ENCODE data around the gene ARHGEF17. TPM values are rescaled to one million over a fixed set of nuclear protein-coding genes. Genes with fewer than 3 reads are reported as not detected.
A peak's percentile ranks its signal among the peaks of the same experiment; 100 is the strongest.

The ARHGEF17 gene
- total RNA-seq, 4 donors from 2014 or later: 3.2 to 33.8 (median 17.4) TPM

DNA sequence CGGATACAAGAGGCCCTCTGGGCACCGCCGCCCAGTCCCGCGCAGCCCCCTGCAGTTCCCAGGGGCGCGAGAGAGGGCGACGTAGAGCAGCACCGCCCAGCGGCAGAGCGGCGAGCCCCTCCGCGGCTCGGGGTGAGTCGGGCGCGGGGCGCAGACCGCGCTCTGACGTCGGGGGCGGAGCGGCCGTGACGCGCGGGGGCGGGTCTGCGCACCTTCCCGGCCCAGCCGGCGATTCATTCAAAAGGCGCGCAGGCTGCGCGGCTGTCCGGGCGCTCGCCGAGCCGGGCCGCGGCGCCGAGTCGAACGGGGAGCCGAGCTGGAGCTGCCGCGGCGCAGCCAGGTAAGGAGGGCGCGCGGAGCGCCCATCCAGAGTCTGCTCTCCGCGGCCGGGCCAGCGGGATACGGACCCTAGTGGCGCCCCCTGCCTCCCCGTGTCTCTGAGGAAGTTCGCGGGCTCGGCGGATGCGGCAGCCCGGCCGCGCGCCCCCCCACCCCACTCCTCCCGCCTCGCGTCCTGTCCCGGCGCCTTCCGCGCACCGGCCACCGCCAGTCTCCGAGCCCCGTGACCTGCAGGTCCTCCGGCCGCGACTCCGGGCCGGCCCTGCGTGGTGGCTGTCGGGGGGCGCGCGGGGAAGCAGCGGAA lies 68.2 kb downstream of the ARHGEF17 start, which contains the start of gene RELT:
Gene RELT (plus strand): TSS at position 240 of the 643 bp plus-strand sequence. CDS start 12,738 bp downstream, outside the sequence.
- no peaks in the 10 kb centered on the region for H3K36me3 ChIP-seq
- peaks cover 0 to 39% (median 17%) of the 10 kb centered on the region in 4 donors for H3K4me1 ChIP-seq
- no peaks in the 10 kb centered on the region for H3K9me3 ChIP-seq
- TF ChIP-seq, protein P1, sequence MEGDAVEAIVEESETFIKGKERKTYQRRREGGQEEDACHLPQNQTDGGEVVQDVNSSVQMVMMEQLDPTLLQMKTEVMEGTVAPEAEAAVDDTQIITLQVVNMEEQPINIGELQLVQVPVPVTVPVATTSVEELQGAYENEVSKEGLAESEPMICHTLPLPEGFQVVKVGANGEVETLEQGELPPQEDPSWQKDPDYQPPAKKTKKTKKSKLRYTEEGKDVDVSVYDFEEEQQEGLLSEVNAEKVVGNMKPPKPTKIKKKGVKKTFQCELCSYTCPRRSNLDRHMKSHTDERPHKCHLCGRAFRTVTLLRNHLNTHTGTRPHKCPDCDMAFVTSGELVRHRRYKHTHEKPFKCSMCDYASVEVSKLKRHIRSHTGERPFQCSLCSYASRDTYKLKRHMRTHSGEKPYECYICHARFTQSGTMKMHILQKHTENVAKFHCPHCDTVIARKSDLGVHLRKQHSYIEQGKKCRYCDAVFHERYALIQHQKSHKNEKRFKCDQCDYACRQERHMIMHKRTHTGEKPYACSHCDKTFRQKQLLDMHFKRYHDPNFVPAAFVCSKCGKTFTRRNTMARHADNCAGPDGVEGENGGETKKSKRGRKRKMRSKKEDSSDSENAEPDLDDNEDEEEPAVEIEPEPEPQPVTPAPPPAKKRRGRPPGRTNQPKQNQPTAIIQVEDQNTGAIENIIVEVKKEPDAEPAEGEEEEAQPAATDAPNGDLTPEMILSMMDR (IDR thresholded peaks at IDR 0.05): peak; percentile 85 to 98 (median 96)
- TF ChIP-seq POLR2A (IDR thresholded peaks at IDR 0.05): peak; percentile 70 to 80
- DNase-seq: peak; percentile 85 to 95 (median 94)
- no peaks in the 10 kb centered on the region for H3K27me3 ChIP-seq
- peak within 1 kb of the TSS; percentile 82 to 99 (median 89) for H3K27ac ChIP-seq
- H3K4me3 ChIP-seq: peak within 1 kb of the TSS; percentile 65 to 99 (median 86)

DNA sequence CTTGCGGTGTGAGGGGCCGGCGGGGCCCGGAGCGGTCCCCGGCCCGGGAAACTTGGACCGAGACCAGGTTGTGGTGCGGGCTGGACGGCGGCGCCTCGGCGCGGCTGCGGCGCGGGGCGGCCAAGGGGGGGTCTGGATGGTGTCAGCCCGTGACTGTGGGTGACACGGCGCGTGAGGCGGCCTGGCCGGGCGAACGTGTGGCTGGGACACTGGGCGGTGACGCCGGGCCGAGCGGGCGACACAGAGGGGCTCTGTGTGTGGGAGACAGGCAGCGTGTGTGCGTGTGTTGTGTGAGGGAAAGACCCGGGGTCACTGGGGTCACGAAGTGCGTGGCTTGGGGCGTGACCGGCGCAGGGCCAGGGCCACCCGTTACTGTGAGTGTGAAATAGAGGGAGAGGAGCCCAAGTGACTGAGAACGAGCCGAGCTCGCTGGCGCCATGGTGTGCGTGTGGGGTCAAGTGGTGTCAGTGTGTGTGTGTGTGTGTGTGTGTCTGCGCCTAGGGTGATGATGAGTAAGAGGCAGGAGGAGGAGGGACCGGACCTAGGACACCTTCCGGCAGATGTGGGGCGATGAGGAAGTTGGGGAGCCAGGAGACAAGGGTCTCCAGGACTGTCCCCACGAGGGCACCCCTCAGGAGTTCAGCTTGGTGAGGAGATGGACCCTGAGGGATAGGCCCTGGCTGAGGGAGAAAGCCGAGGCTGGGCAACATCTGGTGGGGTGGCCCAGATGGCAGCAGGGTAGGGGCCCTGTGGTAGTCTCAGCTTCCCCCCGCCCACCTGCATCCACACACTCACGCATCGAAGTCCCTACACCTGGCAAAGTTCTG lies 68.9 kb downstream of the ARHGEF17 start:
- H3K27ac ChIP-seq: peak overlapping the region; percentile 82 to 99 (median 89)
- TF ChIP-seq, protein P1 (IDR thresholded peaks at IDR 0.05): no peak
- peak; percentile 21 to 44 for TF ChIP-seq POLR2A (IDR thresholded peaks at IDR 0.05)

DNA sequence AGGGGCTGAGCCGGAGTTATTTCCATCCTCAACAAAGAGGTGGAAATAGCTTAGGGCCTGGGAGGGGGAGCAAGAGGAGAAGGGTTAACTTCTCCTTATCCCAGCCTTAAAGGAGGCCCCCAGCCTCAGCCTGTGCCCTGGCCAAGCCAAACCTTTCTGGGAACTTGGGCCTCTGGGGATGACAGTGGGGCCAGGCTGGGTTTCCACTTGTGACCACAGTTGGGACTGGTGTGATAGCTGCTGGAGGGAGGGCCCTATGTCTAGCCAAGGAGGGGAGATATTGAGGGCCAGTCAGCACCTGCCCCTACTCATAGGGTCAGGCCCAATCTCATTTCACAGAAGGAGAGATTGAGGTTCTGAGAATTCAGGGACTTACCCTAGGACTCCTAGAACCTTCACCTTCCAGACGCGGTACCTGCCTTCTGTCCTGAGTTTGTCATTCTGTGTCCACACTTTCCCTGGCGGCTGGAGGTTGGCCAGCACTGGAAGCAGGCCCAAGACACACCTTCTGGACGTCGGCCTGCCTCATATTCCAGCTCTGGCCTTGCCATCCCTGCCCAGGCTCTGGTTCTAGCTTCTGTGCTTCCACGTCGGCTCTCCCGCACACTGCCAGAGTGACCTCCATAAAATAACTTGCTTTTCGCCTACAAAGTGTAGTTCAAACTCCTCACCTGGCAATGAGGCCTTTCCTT lies 71.3 kb downstream of the ARHGEF17 start:
- peak overlapping the region in 1 of 4 donors; percentile 99 for H3K27ac ChIP-seq
- no peak for DNase-seq
- TF ChIP-seq, protein P1 (IDR thresholded peaks at IDR 0.05): no peak
- no peak for TF ChIP-seq POLR2A (IDR thresholded peaks at IDR 0.05)
- no peaks in the 10 kb centered on the region for H3K9me3 ChIP-seq
- peaks cover 0 to 59% (median 40%) of the 10 kb centered on the region in 4 donors for H3K4me1 ChIP-seq
- no peaks in the 10 kb centered on the region for H3K27me3 ChIP-seq
- no peak overlapping the region for H3K4me3 ChIP-seq
- H3K36me3 ChIP-seq: no peaks in the 10 kb centered on the region

More for the DNA sequence above, 68.9 kb downstream of the ARHGEF17 start:
- H3K9me3 ChIP-seq: no peaks in the 10 kb centered on the region
- no peaks in the 10 kb centered on the region for H3K36me3 ChIP-seq
- peak overlapping the region; percentile 65 to 99 (median 86) for H3K4me3 ChIP-seq
- no peaks in the 10 kb centered on the region for H3K27me3 ChIP-seq
- DNase-seq: peak; percentile 68 to 88 (median 79)
- peaks cover 0 to 45% (median 20%) of the 10 kb centered on the region in 4 donors for H3K4me1 ChIP-seq

DNA sequence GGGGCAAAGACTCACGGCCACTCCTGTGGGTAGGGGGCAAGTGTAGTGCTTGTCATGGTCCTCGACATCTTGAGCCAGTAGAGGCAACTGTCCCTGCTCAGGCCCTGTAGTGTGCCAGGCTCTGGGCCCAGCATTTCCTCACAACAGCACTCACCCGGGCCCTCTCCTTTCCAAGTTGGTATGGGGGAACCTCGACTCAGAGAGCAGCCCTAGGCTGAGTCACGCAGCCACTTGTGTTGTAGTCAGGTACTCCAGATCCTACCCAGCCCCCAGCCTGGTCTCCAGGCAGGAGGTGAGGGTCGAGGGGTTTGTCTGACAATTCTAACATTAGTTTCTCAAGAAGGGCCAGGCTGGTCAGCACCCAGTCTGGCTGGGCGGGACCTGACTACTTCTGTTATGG lies 72.3 kb downstream of the ARHGEF17 start:
- Histone ChIP-seq H3K9me3 (no peaks in the 10 kb centered on the region), H3K4me3 (no peak overlapping the region), H3K36me3 (no peaks in the 10 kb centered on the region), H3K27me3 (no peaks in the 10 kb centered on the region), H3K27ac (peak overlapping the region in 3 of 4 donors; percentile 5 to 99 (median 78)), H3K4me1 (peaks cover 0 to 68% (median 49%) of the 10 kb centered on the region in 4 donors)
- DNase-seq: no peak
- TF ChIP-seq, protein P1 (IDR thresholded peaks at IDR 0.05): no peak
- no peak for TF ChIP-seq POLR2A (IDR thresholded peaks at IDR 0.05)

DNA sequence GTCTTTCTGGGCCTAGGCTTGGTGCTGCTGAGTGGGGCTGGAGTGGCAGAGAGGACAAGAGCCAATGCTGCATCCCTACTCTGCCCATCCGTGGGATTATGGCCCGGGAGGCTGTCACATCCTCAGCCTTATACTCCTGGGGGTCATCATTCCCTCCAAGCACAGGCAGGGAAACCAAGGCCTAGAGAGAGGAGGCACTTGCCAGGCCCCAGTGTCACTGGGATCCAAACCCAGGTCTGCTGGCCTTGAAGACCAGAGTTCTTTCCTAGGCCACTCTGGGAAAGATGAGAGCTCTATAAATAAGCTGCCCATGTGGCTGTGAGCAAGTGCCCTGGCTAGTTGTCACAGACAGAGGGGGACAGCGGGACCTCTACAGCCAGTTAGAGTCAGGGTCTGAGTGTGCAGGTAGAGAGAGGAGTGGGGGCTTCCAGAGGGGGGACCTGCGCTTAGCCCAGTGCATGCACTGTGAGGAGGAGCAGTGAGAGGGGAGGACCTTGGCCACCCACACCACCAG lies 72.9 kb downstream of the ARHGEF17 start:
- TF ChIP-seq POLR2A (IDR thresholded peaks at IDR 0.05): no peak
- TF ChIP-seq, protein P1 (IDR thresholded peaks at IDR 0.05): no peak
- H3K4me1 ChIP-seq: peaks cover 0 to 67% (median 53%) of the 10 kb centered on the region in 4 donors
- no peak for DNase-seq
- H3K4me3 ChIP-seq: no peak overlapping the region
- H3K27ac ChIP-seq: peak overlapping the region in 2 of 4 donors; percentile 78 to 99
- H3K27me3 ChIP-seq: no peaks in the 10 kb centered on the region
- H3K9me3 ChIP-seq: no peaks in the 10 kb centered on the region
- no peaks in the 10 kb centered on the region for H3K36me3 ChIP-seq

Measured in Peyer's patch (tissue), 4 donors.